ENCODE measurements around the gene LPCAT2. TPM values are rescaled to one million over a fixed set of nuclear protein-coding genes. Genes with fewer than 3 reads are reported as not detected.

The LPCAT2 gene
- total and polyA plus RNA-seq, 4 donors = 0.96 to 4.2 (median 2.7) TPM

DNA sequence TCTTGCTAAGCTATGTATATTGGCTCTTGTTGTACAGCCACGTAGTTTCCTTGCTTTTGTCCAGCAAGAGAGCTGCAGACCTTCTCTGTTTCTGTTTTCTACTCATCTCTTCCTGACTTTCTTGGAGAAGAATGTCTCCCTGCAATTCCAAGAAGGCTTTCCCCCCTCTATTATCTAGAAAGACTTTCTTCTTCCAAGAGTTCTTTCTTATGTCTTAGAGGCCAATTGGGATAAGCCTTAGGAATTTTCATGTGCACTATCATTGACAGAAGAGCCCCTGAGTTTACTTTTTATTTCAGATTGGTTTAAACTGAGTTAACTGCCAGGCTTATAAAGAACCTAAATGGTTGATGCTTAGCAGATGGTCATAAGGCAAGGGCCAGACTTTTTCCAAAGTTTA, 66.6 kb downstream of the LPCAT2 start:
- Histone ChIP-seq H3K27ac (ENCODE audit: low read depth in 1 of 2, low read length in 2 of 2) (no peak overlapping the region), H3K9me3 (ENCODE audit: control insufficient read depth in 4 of 4, low read length in 3 of 4) (no peaks in the 10 kb centered on the region), H3K27me3 (ENCODE audit: control insufficient read depth in 4 of 4, insufficient read depth in 4 of 4, low read length in 3 of 4) (peaks cover 0 to 7% (median 0%) of the 10 kb centered on the region in 4 donors), H3K36me3 (ENCODE audit: control insufficient read depth in 4 of 4, insufficient read depth in 3 of 4, low read depth in 1 of 4, low read length in 3 of 4) (no peaks in the 10 kb centered on the region), H3K4me1 (ENCODE audit: control insufficient read depth in 4 of 4, insufficient read depth in 4 of 4, low read length in 3 of 4) (no peaks in the 10 kb centered on the region), H3K9ac (ENCODE audit: low read depth in 1 of 2, low read length in 2 of 2) (no peak overlapping the region), H3K4me3 (ENCODE audit: low read depth in 1 of 3, low read length in 3 of 3) (no peak overlapping the region)
- 75% methylated on average over 1 of the region's 1 CpG for WGBS
- DNase-seq (ENCODE audit: low spot score) = no peak
- TF ChIP-seq RAD21 (IDR thresholded peaks at IDR 0.05) (no peak), TAF1 (conservative IDR thresholded peaks at IDR 0.05) (no peak), SP1 (IDR thresholded peaks at IDR 0.05) (no peak), JUND (IDR thresholded peaks at IDR 0.05) (no peak), HNF4A (conservative IDR thresholded peaks at IDR 0.05) (no peak), YY1 (IDR thresholded peaks at IDR 0.05) (no peak), FOXA1 (IDR thresholded peaks at IDR 0.05) (no peak), NR2F2 (IDR thresholded peaks at IDR 0.05) (no peak), EGR1 (IDR thresholded peaks at IDR 0.05; ENCODE audit: low read depth in 2 of 2) (no peak)
- TF ChIP-seq, protein P1, sequence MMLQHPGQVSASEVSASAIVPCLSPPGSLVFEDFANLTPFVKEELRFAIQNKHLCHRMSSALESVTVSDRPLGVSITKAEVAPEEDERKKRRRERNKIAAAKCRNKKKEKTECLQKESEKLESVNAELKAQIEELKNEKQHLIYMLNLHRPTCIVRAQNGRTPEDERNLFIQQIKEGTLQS (IDR thresholded peaks at IDR 0.05) = no peak
- TF ChIP-seq, protein P2, sequence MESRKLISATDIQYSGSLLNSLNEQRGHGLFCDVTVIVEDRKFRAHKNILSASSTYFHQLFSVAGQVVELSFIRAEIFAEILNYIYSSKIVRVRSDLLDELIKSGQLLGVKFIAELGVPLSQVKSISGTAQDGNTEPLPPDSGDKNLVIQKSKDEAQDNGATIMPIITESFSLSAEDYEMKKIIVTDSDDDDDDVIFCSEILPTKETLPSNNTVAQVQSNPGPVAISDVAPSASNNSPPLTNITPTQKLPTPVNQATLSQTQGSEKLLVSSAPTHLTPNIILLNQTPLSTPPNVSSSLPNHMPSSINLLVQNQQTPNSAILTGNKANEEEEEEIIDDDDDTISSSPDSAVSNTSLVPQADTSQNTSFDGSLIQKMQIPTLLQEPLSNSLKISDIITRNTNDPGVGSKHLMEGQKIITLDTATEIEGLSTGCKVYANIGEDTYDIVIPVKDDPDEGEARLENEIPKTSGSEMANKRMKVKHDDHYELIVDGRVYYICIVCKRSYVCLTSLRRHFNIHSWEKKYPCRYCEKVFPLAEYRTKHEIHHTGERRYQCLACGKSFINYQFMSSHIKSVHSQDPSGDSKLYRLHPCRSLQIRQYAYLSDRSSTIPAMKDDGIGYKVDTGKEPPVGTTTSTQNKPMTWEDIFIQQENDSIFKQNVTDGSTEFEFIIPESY (IDR thresholded peaks at IDR 0.05) = no peak

- H3K27ac ChIP-seq (ENCODE audit: low read depth in 1 of 2, low read length in 2 of 2) = no peak overlapping the region
- WGBS = 94% methylated on average over 2 of the region's 2 CpGs
- no peaks in the 10 kb centered on the region for H3K36me3 ChIP-seq (ENCODE audit: control insufficient read depth in 4 of 4, insufficient read depth in 3 of 4, low read depth in 1 of 4, low read length in 3 of 4)
- no peak overlapping the region for H3K9ac ChIP-seq (ENCODE audit: low read depth in 1 of 2, low read length in 2 of 2)
- DNase-seq (ENCODE audit: low spot score) = no peak
- TF ChIP-seq NR2F2 (IDR thresholded peaks at IDR 0.05) (no peak), SP1 (IDR thresholded peaks at IDR 0.05) (no peak), HNF4G (IDR thresholded peaks at IDR 0.05) (no peak), HNF4A (conservative IDR thresholded peaks at IDR 0.05) (no peak), RXRA (IDR thresholded peaks at IDR 0.05) (no peak), FOXA2 (IDR thresholded peaks at IDR 0.05) (no peak), MAX (IDR thresholded peaks at IDR 0.05) (no peak), JUND (IDR thresholded peaks at IDR 0.05) (no peak), FOXA1 (IDR thresholded peaks at IDR 0.05) (no peak), YY1 (IDR thresholded peaks at IDR 0.05) (no peak), EGR1 (IDR thresholded peaks at IDR 0.05; ENCODE audit: low read depth in 2 of 2) (no peak)
- TF ChIP-seq, protein P3, sequence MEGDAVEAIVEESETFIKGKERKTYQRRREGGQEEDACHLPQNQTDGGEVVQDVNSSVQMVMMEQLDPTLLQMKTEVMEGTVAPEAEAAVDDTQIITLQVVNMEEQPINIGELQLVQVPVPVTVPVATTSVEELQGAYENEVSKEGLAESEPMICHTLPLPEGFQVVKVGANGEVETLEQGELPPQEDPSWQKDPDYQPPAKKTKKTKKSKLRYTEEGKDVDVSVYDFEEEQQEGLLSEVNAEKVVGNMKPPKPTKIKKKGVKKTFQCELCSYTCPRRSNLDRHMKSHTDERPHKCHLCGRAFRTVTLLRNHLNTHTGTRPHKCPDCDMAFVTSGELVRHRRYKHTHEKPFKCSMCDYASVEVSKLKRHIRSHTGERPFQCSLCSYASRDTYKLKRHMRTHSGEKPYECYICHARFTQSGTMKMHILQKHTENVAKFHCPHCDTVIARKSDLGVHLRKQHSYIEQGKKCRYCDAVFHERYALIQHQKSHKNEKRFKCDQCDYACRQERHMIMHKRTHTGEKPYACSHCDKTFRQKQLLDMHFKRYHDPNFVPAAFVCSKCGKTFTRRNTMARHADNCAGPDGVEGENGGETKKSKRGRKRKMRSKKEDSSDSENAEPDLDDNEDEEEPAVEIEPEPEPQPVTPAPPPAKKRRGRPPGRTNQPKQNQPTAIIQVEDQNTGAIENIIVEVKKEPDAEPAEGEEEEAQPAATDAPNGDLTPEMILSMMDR (IDR thresholded peaks at IDR 0.05; ENCODE audit: low read depth, low read length, missing input control) = no peak
- TF ChIP-seq, protein P1 (IDR thresholded peaks at IDR 0.05) = no peak
- TF ChIP-seq, protein P2 (IDR thresholded peaks at IDR 0.05) = no peak
- peaks cover 0 to 7% (median 0%) of the 10 kb centered on the region in 4 donors for H3K27me3 ChIP-seq (ENCODE audit: control insufficient read depth in 4 of 4, insufficient read depth in 4 of 4, low read length in 3 of 4)
- no peaks in the 10 kb centered on the region for H3K9me3 ChIP-seq (ENCODE audit: control insufficient read depth in 4 of 4, low read length in 3 of 4)
- no peaks in the 10 kb centered on the region for H3K4me1 ChIP-seq (ENCODE audit: control insufficient read depth in 4 of 4, insufficient read depth in 4 of 4, low read length in 3 of 4)
- no peak overlapping the region for H3K4me3 ChIP-seq (ENCODE audit: low read depth in 1 of 3, low read length in 3 of 3)
These were observed 67.5 kb downstream of the LPCAT2 start for GRCh38 chr16:55576384-55576783.

All from liver (tissue), 9 donors.